ENCODE results near the gene MED28.
"Not testable (repeated sequence)": the region's sequence is repeated elsewhere in the genome, so short reads cannot be mapped to it uniquely, and the experiment has no call there.

The MED28 gene

GRCh38 chr4:17618926-17619325, 4.5 kb downstream of the MED28 start:
- no peak for DNase-seq (ENCODE audit: low read depth)

- no peak for DNase-seq (ENCODE audit: low read depth)
Measured at GRCh38 chr4:17619416-17620105, 5.1 kb downstream of the MED28 start.

GRCh38 chr4:17623451-17624001, 9.1 kb downstream of the MED28 start:
- DNase-seq (ENCODE audit: low read depth), result no peak

- no peak for DNase-seq (ENCODE audit: low read depth)
Measured at GRCh38 chr4:17624821-17625220, 10.4 kb downstream of the MED28 start.

GRCh38 chr4:17630228-17630627, 15.8 kb downstream of the MED28 start:
- no peak for DNase-seq (ENCODE audit: low read depth)

- DNase-seq (ENCODE audit: low read depth), result no peak
Measured at GRCh38 chr4:17633600-17633999, 19.2 kb downstream of the MED28 start.

GRCh38 chr4:17635056-17635455, 20.6 kb downstream of the MED28 start:
- no peak for DNase-seq (ENCODE audit: low read depth)

- no peak for DNase-seq (ENCODE audit: low read depth)
Measured at GRCh38 chr4:17636341-17636695, 21.9 kb downstream of the MED28 start.

GRCh38 chr4:17636696-17637622, 22.5 kb downstream of the MED28 start:
- DNase-seq (ENCODE audit: low read depth), result peak; percentile 65

- no peak for DNase-seq (ENCODE audit: low read depth)
Measured at GRCh38 chr4:17639136-17639535, 24.7 kb downstream of the MED28 start.

GRCh38 chr4:17642398-17642783, 27.9 kb downstream of the MED28 start:
- DNase-seq (ENCODE audit: low read depth), result no peak

GRCh38 chr4:17646693-17647092, 32.3 kb downstream of the MED28 start:
- DNase-seq (ENCODE audit: low read depth), result no peak

- DNase-seq (ENCODE audit: low read depth), result no peak
Measured at GRCh38 chr4:17647176-17647806, 32.9 kb downstream of the MED28 start.

- DNase-seq (ENCODE audit: low read depth), result no peak
Measured at GRCh38 chr4:17647927-17648326, 33.5 kb downstream of the MED28 start.

GRCh38 chr4:17650406-17650805, 36.0 kb downstream of the MED28 start:
- DNase-seq (ENCODE audit: low read depth), result no peak

GRCh38 chr4:17654701-17655100, 40.3 kb downstream of the MED28 start:
- DNase-seq (ENCODE audit: low read depth), result no peak

- no peak for DNase-seq (ENCODE audit: low read depth)
Measured at GRCh38 chr4:17657090-17657489, 42.6 kb downstream of the MED28 start.

- no peak for DNase-seq (ENCODE audit: low read depth)
Measured at GRCh38 chr4:17657849-17658248, 43.4 kb downstream of the MED28 start.

GRCh38 chr4:17659196-17659595, 44.8 kb downstream of the MED28 start:
- not testable (repeated sequence) for DNase-seq (ENCODE audit: low read depth)

GRCh38 chr4:17662694-17663093, 48.3 kb downstream of the MED28 start:
- no peak for DNase-seq (ENCODE audit: low read depth)

- DNase-seq (ENCODE audit: low read depth), result no peak
Measured at GRCh38 chr4:17664755-17665154, 50.3 kb downstream of the MED28 start.

GRCh38 chr4:17665346-17665745, 50.9 kb downstream of the MED28 start:
- no peak for DNase-seq (ENCODE audit: low read depth)

- DNase-seq (ENCODE audit: low read depth), result no peak
Measured at GRCh38 chr4:17665852-17666251, 51.4 kb downstream of the MED28 start.

All from activated T-cell treated with anti-CD3 and anti-CD28 coated beads for 1 hour (primary cell).